NCI-H1048 (cell line): ENCODE measurements around the gene DOCK7.

Experiments used
- DNase-seq: peaks from one replicate; lab custom pipeline; 2025; lab: John Stamatoyannopoulos, UW

The DOCK7 gene

DNA sequence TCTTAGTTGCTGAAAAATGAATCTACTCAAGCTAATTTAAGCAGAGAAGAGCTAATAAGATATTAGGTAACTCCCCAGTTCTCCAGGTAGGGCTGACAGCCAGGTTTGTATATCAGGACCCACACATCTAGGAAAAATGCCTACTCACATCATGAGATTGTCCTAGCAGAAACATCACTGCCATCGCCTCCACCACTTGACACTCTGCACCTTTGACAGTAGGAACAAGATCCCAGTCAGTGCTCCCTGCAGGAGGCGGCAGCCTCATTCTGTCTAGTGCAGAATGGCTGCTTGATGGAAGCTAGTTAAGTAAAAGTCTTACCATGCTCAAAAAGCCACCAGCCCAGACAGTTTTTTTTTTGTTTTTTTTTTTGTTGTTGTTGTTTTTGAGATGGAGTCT, 282.9 kb downstream of the DOCK7 start:
- DNase-seq, result no peak
